ENCODE data around the gene SBK3.

DNA sequence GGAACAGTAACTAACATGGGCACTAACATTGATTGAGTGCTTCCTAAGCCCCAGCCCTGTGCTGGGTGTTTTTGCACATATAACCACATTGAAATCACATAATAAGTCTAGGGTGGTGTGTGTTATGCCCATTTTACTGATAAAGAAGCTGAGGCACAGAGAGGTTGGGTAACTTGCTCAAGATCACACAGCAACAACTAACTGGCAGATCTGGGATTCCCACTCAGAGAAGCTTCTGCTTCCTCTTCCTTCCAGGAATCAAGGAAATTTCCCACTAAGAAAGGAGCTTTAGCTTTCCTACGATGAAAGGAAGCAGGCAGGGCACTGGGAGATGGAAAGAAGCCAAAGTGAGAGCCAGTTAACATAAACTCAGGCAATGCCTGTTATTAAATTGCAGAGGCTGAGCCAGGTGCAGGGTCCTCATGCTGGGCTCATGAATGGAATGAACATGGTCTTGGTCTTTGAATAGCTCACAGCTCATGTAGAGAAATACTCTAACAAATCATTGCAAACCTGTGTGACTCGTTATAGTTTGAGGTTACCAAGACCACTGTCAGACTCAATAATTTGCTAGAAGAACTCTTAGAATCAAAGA is 47.0 kb downstream of the SBK3 start:
- no peak for TF ChIP-seq CTCF (IDR thresholded peaks at IDR 0.05)
- TF ChIP-seq POLR2A (IDR thresholded peaks at IDR 0.05), result no peak
